Smooth muscle cell (in vitro differentiated cells): ENCODE data around the gene SPAG7. TPM values are rescaled to one million over a fixed set of nuclear protein-coding genes. Genes with fewer than 3 reads are reported as not detected.

Experiments used
- DNase-seq: peaks from one replicate; lab custom pipeline; 2025; ENCODE audit not compliant: unreplicated experiment; lab: John Stamatoyannopoulos, UW
- H2AFZ ChIP-seq: fragments of 200-600 bp; sonication (generic); 2 replicates; pipeline ENCODE4 v1.6.0; 2016; ENCODE audit warnings: antibody characterized with exemption, low read depth, mild to moderate bottlenecking
- H3F3A ChIP-seq: fragments of 200-600 bp; sonication (generic); 2 replicates; pipeline ENCODE4 v1.6.0; 2017; ENCODE audit warnings: antibody characterized with exemption, low read depth
- H3K27ac ChIP-seq: fragments of 200-600 bp; sonication (generic); 2 replicates; pipeline ENCODE4 v1.5.1; 2016; ENCODE audit warnings: low read depth, mild to moderate bottlenecking
- H3K27me3 ChIP-seq: fragments of 200-600 bp; sonication (generic); 2 replicates; pipeline ENCODE4 v1.6.1; 2016; ENCODE audit warnings: low read depth, mild to moderate bottlenecking
- H3K36me3 ChIP-seq: fragments of 200-600 bp; sonication (generic); 2 replicates; pipeline ENCODE4 v1.5.1; 2016; ENCODE audit warnings: low read depth
- H3K4me1 ChIP-seq: fragments of 200-600 bp; sonication (generic); 2 replicates; pipeline ENCODE4 v1.5.1; 2016; ENCODE audit warnings: low read depth
- H3K4me2 ChIP-seq: fragments of 200-600 bp; sonication (generic); 2 replicates; pipeline ENCODE4 v1.6.0; 2016; ENCODE audit warnings: mild to moderate bottlenecking
- H3K4me3 ChIP-seq: fragments of 200-600 bp; sonication (generic); 2 replicates; pipeline ENCODE4 v1.5.1; 2016; ENCODE audit warnings: mild to moderate bottlenecking
- H3K79me2 ChIP-seq: fragments of 200-600 bp; sonication (generic); 2 replicates; pipeline ENCODE4 v1.6.0; 2016; ENCODE audit warnings: low read depth, mild to moderate bottlenecking
- H3K9ac ChIP-seq: fragments of 200-600 bp; sonication (generic); 2 replicates; pipeline ENCODE4 v1.6.0; 2016; ENCODE audit warnings: low read depth
- H3K9me3 ChIP-seq: fragments of 200-600 bp; sonication (generic); replicated peaks from 2 replicates; pipeline ENCODE4 v1.5.1; 2016; ENCODE audit warnings: low read depth
- H4K20me1 ChIP-seq: fragments of 200-600 bp; sonication (generic); 2 replicates; pipeline ENCODE4 v1.6.0; 2016; ENCODE audit warnings: low read depth
- CTCF ChIP-seq: fragments of 200-600 bp; sonication (generic); IDR thresholded peaks from 2 replicates; pipeline ENCODE4 v1.5.1; 2017; ENCODE audit warnings: borderline replicate concordance, mild to moderate bottlenecking, antibody characterized with exemption; ENCODE audit not compliant: insufficient read depth, poor library complexity, severe bottlenecking
- WGBS: methylation state at CpG from one replicate; pipeline ENCODE4 v1.1.7; 2016; ENCODE audit warnings: low lambda C conversion rate; 5-methylcytosine and 5-hydroxymethylcytosine counted together
- polyA plus RNA-seq: library from polyadenylated mRNA; unstranded; fragments of >200 nt; fragmentation: Nextera tagmentation; extraction: Ambion mirVana; gene quantifications from 2 replicates; pipeline ENCODE4 v1.2.1, GENCODE V29; 2016
- total RNA-seq: library from RNA; depleted of rRNA; stranded (reverse); fragments of >200 nt; gene quantifications from 2 replicates; pipeline ENCODE4 v1.2.3, GENCODE V29; 2014

SPAG7 gene
- total and polyA plus RNA-seq, 2 experiments from 2014 or later, result 70.7 to 192 TPM

GRCh38 chr17:4970273-4970672, 2.7 kb upstream of the SPAG7 start:
- H3K4me2 ChIP-seq, result peak overlapping the region; percentile 85
- WGBS, result 95% methylated on average over 8 of the region's 8 CpGs
- no peak overlapping the region for H3K9ac ChIP-seq
- H4K20me1 ChIP-seq, result peaks cover 49% of the 10 kb centered on the region
- H3F3A ChIP-seq, result peaks cover 9% of the 10 kb centered on the region
- TF ChIP-seq CTCF, result no peak
- H3K27ac ChIP-seq, result peak overlapping the region; percentile 95
- H3K9me3 ChIP-seq, result no peaks in the 10 kb centered on the region
- H2AFZ ChIP-seq, result no peak overlapping the region
- DNase-seq, result no peak
- H3K4me1 ChIP-seq, result peaks cover 9% of the 10 kb centered on the region
- peaks cover 33% of the 10 kb centered on the region for H3K79me2 ChIP-seq
- H3K36me3 ChIP-seq, result no peaks in the 10 kb centered on the region
- no peaks in the 10 kb centered on the region for H3K27me3 ChIP-seq
- no peak overlapping the region for H3K4me3 ChIP-seq

GRCh38 chr17:4969551-4970173, 2.0 kb upstream of the SPAG7 start:
- WGBS, result 52% methylated on average over 16 of the region's 16 CpGs
- Histone ChIP-seq H3K27ac (peak overlapping the region; percentile 95), H3K4me1 (peaks cover 9% of the 10 kb centered on the region), H3K9ac (peak overlapping the region; percentile 86), H3F3A (peaks cover 11% of the 10 kb centered on the region), H3K9me3 (no peaks in the 10 kb centered on the region), H4K20me1 (peaks cover 49% of the 10 kb centered on the region), H2AFZ (no peak overlapping the region), H3K4me3 (peak overlapping the region; percentile 60), H3K36me3 (no peaks in the 10 kb centered on the region), H3K4me2 (peak overlapping the region; percentile 85), H3K27me3 (no peaks in the 10 kb centered on the region), H3K79me2 (peaks cover 39% of the 10 kb centered on the region)
- DNase-seq, result no peak
- no peak for TF ChIP-seq CTCF

- peak overlapping the region; percentile 95 for H3K27ac ChIP-seq
- H3K9me3 ChIP-seq, result no peaks in the 10 kb centered on the region
- WGBS, result 9% methylated on average over 10 of the region's 15 CpGs
Measured at GRCh38 chr17:4969047-4969550, 1.5 kb upstream of the SPAG7 start.

More at GRCh38 chr17:4969047-4969550, 1.5 kb upstream of the SPAG7 start:
- Histone ChIP-seq H3K4me2 (peak overlapping the region; percentile 85), H4K20me1 (peaks cover 47% of the 10 kb centered on the region), H2AFZ (no peak overlapping the region), H3K27me3 (no peaks in the 10 kb centered on the region), H3F3A (peaks cover 11% of the 10 kb centered on the region), H3K79me2 (peaks cover 41% of the 10 kb centered on the region), H3K9ac (peak overlapping the region; percentile 86), H3K4me1 (peaks cover 9% of the 10 kb centered on the region), H3K4me3 (peak overlapping the region; percentile 60), H3K36me3 (no peaks in the 10 kb centered on the region)
- no peak for TF ChIP-seq CTCF
- peak; percentile 50 for DNase-seq
